NK-92 (cell line): ENCODE results near the gene RPS13.
"Not testable (repeated sequence)": the region's sequence is repeated elsewhere in the genome, so short reads cannot be mapped to it uniquely, and the experiment has no call there.

Experiments used
- DNase-seq: peaks from one replicate; lab custom pipeline; 2025; ENCODE audit not compliant: unreplicated experiment; lab: John Stamatoyannopoulos, UW

RPS13 gene

DNA sequence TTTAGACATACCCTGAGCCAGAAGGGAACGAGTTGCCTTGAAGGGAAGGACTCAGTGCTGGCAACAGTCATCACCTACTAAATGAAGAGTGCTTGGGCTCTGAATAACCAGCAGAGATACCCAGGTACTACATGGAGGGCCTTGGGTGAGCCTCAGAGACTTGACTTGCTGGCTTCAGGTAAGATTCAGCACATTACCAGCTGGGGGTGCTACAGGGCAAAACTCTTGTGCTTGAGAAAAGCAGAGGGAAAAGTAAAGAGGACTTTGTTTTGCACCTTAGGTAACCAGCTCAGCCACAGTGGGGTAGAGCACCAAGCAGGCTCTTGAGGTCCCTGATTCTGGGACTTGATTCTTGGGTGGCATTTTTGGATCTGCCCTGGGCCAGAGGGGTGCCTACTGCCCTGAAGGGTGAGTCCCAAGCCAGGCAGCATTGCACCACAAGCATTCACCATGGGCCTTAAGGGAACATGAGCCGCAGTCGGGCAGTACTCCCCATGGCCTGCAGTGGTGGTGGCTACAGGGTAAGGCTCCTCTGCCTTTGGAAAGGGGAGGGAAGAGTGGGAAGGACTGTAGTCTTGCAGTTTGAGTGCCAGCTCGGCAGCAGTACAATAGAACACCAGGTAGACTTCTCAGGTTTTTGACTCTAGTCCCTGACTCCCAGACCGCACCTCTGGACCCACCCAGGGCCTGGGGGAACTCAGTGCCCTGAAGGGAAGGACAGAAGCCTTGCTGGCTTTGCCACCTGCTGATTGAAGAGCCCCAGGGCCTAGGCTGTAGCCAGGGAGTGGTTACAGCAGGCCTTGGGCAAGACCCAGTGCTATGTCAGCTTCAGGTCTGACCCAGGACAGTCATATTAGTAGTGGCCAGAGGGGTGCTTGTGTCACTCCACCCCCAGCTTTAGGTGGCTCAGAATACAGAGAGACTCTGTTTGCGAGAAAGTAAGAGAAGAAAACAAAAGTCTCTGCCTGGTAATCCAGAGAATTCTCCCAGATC lies 40.5 kb downstream of the RPS13 start:
- DNase-seq, result no peak

- DNase-seq, result not testable (repeated sequence)
Observed at GRCh38 chr11:17034027-17034426, 43.4 kb downstream of the RPS13 start.

DNA sequence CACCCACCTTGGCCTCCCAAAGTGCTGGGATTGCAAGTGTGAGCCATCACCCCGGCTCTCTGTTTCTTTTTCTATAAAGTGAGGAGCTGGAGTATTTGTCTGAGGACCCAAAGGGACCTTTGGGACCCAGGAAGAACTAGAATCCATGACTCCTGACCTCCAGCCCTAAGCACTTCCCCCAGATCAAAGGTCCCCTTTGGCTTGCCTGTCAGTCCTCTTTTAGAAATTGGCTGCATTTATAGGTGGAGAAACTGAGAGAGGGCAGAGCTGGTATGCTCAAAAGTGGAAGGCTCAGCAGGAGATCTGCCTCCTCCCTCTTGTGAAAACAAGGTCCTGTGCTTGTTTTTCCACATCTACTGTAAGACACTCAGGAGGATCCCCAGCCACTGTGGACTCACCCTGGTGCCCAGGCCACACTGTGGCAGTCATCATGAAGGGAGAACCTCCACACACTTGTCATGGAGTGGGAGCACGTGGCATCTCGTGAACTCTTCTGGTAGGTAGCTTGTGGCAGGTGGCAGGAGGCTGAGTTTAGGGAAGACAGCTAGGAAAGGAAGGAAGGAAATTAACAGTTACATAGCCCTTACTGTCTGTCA lies 50.9 kb downstream of the RPS13 start:
- DNase-seq, result no peak

DNA sequence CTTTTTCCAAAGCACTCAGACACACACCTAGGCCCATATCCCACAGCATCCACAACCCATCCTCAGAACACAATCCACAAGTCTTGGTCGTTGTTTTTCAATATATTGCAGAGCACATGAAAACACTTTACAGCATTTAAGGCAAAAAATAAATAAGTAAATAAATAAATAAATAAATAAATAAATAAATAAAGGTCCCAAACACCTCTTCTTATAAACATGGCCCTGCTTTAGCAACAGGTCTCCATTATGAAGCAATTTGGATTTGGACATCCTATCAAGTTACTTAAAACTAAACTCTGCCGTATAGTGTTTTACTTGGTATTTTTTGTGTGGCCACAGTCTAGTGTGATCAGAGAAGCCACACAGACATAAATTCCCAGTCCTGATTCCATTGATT lies 52.5 kb downstream of the RPS13 start:
- no peak for DNase-seq
